ENCODE measurements around the gene ITSN2.

DNA sequence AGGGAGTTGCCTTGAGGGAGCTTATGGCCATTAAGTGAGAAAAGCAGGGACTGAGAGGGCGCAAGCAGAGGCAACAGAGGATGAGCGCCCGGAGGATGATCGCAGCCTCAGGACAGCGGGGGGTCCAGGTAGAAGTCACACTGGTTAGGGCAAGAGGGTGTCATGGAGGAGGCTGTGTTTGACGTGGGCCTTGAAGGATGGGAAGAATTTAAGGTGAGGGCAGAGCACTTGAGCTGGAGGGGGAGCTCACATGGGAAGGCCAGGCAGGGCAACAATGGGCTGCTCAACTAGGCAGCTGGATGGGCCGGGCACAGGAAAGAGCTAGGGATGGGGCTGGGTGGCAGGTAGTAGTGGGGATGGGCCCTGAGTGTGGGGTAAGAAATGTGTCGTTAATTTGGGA, 153.6 kb downstream of the ITSN2 start:
- TF ChIP-seq, protein P1, sequence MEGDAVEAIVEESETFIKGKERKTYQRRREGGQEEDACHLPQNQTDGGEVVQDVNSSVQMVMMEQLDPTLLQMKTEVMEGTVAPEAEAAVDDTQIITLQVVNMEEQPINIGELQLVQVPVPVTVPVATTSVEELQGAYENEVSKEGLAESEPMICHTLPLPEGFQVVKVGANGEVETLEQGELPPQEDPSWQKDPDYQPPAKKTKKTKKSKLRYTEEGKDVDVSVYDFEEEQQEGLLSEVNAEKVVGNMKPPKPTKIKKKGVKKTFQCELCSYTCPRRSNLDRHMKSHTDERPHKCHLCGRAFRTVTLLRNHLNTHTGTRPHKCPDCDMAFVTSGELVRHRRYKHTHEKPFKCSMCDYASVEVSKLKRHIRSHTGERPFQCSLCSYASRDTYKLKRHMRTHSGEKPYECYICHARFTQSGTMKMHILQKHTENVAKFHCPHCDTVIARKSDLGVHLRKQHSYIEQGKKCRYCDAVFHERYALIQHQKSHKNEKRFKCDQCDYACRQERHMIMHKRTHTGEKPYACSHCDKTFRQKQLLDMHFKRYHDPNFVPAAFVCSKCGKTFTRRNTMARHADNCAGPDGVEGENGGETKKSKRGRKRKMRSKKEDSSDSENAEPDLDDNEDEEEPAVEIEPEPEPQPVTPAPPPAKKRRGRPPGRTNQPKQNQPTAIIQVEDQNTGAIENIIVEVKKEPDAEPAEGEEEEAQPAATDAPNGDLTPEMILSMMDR (optimal IDR thresholded peaks at IDR 0.05 in 1 of 3, IDR thresholded peaks at IDR 0.05 in 1 of 3, conservative IDR thresholded peaks at IDR 0.05 in 1 of 3; ENCODE audit: extremely low read depth in 1 of 3, insufficient read depth in 2 of 3, low read length in 3 of 3) = no peak
- no peak for TF ChIP-seq EZH2 (IDR thresholded peaks at IDR 0.05; ENCODE audit: low read length)

All from keratinocyte (primary cell).